Common myeloid progenitor, CD34-positive (primary cell): Measurements from ENCODE around the gene TMEM52B.

Source experiments
- CTCF ChIA-PET: fragments of 350-600 bp; sonication (Branson Sonifier 250); formaldehyde crosslinking; loops from one replicate; lab custom pipeline; 2021; ENCODE audit warnings: antibody characterized with exemption; lab: Charles Lee
- POLR2A ChIA-PET: fragments of 350-600 bp; sonication (Branson Sonifier 250); formaldehyde crosslinking; loops from one replicate; lab custom pipeline; 2021; ENCODE audit warnings: antibody characterized with exemption; lab: Charles Lee
- DNase-seq, 3 donors: peaks; one replicate each; pipeline versions ENCODE4 v3.0.0 to v3.0.0-alpha.2; 2013
- H3K27ac ChIP-seq, 2 experiments: 1 replicate in 1 of 2; 2 replicates in 1 of 2; pipeline ENCODE4 v1.7.0; 2013; ENCODE audit warnings: inconsistent platforms in 2 of 2, low read length in 2 of 2, mild to moderate bottlenecking in 2 of 2, low read depth in 1 of 2, moderate library complexity in 1 of 2; ENCODE audit not compliant: severe bottlenecking in 2 of 2, insufficient read depth in 1 of 2, poor library complexity in 1 of 2
- H3K27me3 ChIP-seq, 5 experiments: replicated peaks in 2 of 5; 1 replicate in 3 of 5; 2 replicates in 2 of 5; pipeline versions ENCODE4 v1.6.1 to v1.7.0; 2013; ENCODE audit warnings: low read length in 4 of 5, mild to moderate bottlenecking in 2 of 5, moderate library complexity in 2 of 5, inconsistent platforms in 1 of 5; ENCODE audit not compliant: insufficient read depth in 5 of 5, control insufficient read depth in 4 of 5
- H3K36me3 ChIP-seq, 4 experiments: 1 replicate in 2 of 4; 2 replicates in 2 of 4; pipeline versions ENCODE4 v1.6.1 to v1.7.0; 2013; ENCODE audit warnings: low read length in 3 of 4, control low read depth in 1 of 4, mild to moderate bottlenecking in 1 of 4; ENCODE audit not compliant: control insufficient read depth in 4 of 4, insufficient read depth in 4 of 4
- H3K4me1 ChIP-seq, 4 experiments: 1 replicate in 3 of 4; 2 replicates in 1 of 4; pipeline versions ENCODE4 v1.6.1 to v1.7.1; 2013; ENCODE audit warnings: low read length in 3 of 4, mild to moderate bottlenecking in 3 of 4, control low read depth in 1 of 4, inconsistent platforms in 1 of 4, moderate library complexity in 1 of 4; ENCODE audit not compliant: control insufficient read depth in 4 of 4, insufficient read depth in 4 of 4; ENCODE audit errors: control extremely low read depth in 1 of 4
- H3K4me3 ChIP-seq, 7 experiments: 1 replicate in 4 of 7; 2 replicates in 3 of 7; pipeline versions ENCODE4 v1.5.1 to v1.7.0; 2013; ENCODE audit warnings: mild to moderate bottlenecking in 7 of 7, low read length in 6 of 7, moderate library complexity in 6 of 7, inconsistent platforms in 2 of 7, low read depth in 2 of 7, control low read depth in 1 of 7; ENCODE audit not compliant: insufficient read depth in 4 of 7, control insufficient read depth in 1 of 7; ENCODE audit errors: extremely low read depth in 1 of 7
- H3K9me3 ChIP-seq, 5 experiments: 1 replicate in 4 of 5; 2 replicates in 1 of 5; pipeline versions ENCODE4 v1.6.1 to v1.7.1; 2013; ENCODE audit warnings: low read length in 4 of 5, mild to moderate bottlenecking in 2 of 5, inconsistent platforms in 1 of 5, low read depth in 1 of 5, moderate library complexity in 1 of 5; ENCODE audit not compliant: control insufficient read depth in 4 of 5, insufficient read depth in 2 of 5; ENCODE audit errors: control extremely low read depth in 1 of 5
- WGBS: methylation state at CpG from one replicate; pipeline ENCODE4 v1.1.5; 2013; ENCODE audit not compliant: insufficient coverage; 5-methylcytosine and 5-hydroxymethylcytosine counted together

The TMEM52B gene

GRCh38 chr12:10210225-10210624 lies 31.4 kb downstream of the TMEM52B start:
- no peaks in the 10 kb centered on the region for H3K9me3 ChIP-seq
- no peak for DNase-seq
- ChIA-PET CTCF (interaction anchor here (1.2 to 1.6 kb wide), 2 partner anchors 13 to 33 kb away, joined by 4 read pairs; no protein-coding TSS in a partner anchor), POLR2A (no interaction called here)
- H3K4me3 ChIP-seq: no peak overlapping the region
- H3K4me1 ChIP-seq: peaks cover 5 to 31% (median 15%) of the 10 kb centered on the region in 4 experiments
- no peaks in the 10 kb centered on the region for H3K36me3 ChIP-seq
- H3K27ac ChIP-seq: no peak overlapping the region
- WGBS: 93% methylated on average over 14 of the region's 15 CpGs
- H3K27me3 ChIP-seq: no peaks in the 10 kb centered on the region

- H3K9me3 ChIP-seq: no peaks in the 10 kb centered on the region
- 96% methylated on average over 18 of the region's 25 CpGs for WGBS
- POLR2A ChIA-PET: no interaction called here
- CTCF ChIA-PET: interaction anchor here (1.6 kb wide), 1 partner anchor 14 kb away, joined by 4 read pairs; no protein-coding TSS in a partner anchor
- H3K27ac ChIP-seq: no peak overlapping the region
- peak overlapping the region in 1 of 7 experiments; percentile 91 for H3K4me3 ChIP-seq
- DNase-seq: no peak
- peaks cover 5 to 35% (median 18%) of the 10 kb centered on the region in 4 experiments for H3K4me1 ChIP-seq
- no peaks in the 10 kb centered on the region for H3K36me3 ChIP-seq
- no peaks in the 10 kb centered on the region for H3K27me3 ChIP-seq
Measured at GRCh38 chr12:10211101-10211939, 32.5 kb downstream of the TMEM52B start.

- Histone ChIP-seq H3K27ac (peak overlapping the region in 1 of 2 experiments; percentile 90), H3K9me3 (no peaks in the 10 kb centered on the region), H3K4me3 (peak overlapping the region; percentile 78 to 91 (median 83)), H3K36me3 (no peaks in the 10 kb centered on the region), H3K27me3 (no peaks in the 10 kb centered on the region), H3K4me1 (peaks cover 5 to 35% (median 18%) of the 10 kb centered on the region in 4 experiments)
- CTCF ChIA-PET: no interaction called here
- POLR2A ChIA-PET: interaction anchor here (0.6 to 2.8 kb wide), 3 partner anchors 11 to 91 kb away, joined by 4 to 9 read pairs (median 4); no protein-coding TSS in a partner anchor
- peak; percentile 90 to 93 (median 91) for DNase-seq
- 48% methylated on average over 34 of the region's 40 CpGs for WGBS
Measured at GRCh38 chr12:10211940-10212738, 33.3 kb downstream of the TMEM52B start.

DNA sequence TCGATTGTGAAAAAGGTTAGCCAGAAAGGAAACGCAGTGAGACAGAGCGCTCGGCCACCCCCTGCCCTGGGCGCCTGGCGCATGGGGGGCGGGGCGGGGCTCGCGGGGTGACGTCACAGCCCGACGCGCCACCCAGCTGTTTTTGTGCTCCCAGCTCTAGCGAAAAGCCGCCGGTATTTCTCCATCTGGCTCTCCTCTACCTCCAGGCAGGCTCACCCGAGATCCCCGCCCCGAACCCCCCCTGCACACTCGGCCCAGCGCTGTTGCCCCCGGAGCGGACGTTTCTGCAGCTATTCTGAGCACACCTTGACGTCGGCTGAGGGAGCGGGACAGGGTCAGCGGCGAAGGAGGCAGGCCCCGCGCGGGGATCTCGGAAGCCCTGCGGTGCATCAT lies 33.9 kb downstream of the TMEM52B start, which contains the start of gene GABARAPL1:
Gene GABARAPL1, plus strand, starts transcription at position 139 of the 393 bp plus-strand sequence. Its CDS starts 253 bp downstream, at position 392.
- ChIA-PET POLR2A (interaction anchor here (0.6 to 2.8 kb wide), 3 partner anchors 10 to 90 kb away, joined by 4 to 9 read pairs (median 4); no protein-coding TSS in a partner anchor), CTCF (interaction anchor here (0.7 kb wide), 1 partner anchor 12 kb away, joined by 3 read pairs; no protein-coding TSS in a partner anchor)
- no peaks in the 10 kb centered on the region for H3K36me3 ChIP-seq
- peak; percentile 77 to 87 (median 82) for DNase-seq
- under 1% methylated on average over 19 of the region's 35 CpGs for WGBS
- H3K4me1 ChIP-seq: peaks cover 5 to 35% (median 18%) of the 10 kb centered on the region in 4 experiments
- no peaks in the 10 kb centered on the region for H3K27me3 ChIP-seq
- no peaks in the 10 kb centered on the region for H3K9me3 ChIP-seq
- peak within 1 kb of the TSS; percentile 78 to 91 (median 83) for H3K4me3 ChIP-seq
- H3K27ac ChIP-seq: peak within 1 kb of the TSS; percentile 68 to 90

DNA sequence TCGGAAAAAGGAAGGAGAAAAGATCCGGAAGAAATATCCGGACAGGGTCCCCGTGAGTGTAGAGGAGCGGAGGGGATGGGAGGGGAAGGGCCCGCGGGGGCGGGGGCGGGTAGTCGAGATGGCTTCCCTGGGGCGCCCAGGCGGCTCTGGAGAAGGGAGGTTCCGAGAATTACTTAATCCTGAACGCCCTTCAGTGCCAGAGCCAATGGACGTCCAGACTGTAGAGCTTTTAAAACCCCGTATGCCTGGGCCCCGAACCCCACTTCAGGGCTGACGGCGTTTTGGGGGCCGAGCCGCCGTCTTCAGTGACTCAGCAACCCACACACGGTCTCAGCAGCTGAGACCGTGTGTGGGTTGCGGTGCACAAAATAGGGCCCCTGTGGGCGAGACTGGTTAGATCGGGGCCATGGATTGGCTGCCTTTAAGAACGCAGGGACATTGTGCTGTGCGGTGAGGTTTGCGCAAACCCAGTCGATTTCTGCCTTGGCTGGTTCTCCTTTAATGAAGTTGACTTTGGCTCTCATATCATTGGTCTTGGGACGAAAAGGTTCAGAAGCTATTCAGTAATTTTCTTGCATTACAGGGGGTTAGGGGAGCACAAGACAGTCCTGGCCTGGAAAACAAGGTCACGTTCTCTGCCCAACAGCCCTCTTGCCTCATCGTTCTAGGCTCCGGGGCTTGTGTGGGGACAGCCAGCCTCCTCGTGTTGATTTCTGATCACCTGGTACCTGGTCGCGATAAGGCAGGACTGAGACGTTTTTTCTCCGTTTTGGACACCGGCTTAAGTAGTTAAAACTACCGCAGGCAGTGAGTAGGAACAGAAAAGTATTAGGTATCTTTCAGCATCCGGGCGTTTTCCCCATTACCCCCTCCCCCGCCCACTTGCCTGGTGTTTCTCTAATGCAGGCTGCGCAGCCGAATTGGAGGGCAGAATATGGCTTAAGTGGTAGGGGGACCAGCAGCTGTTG lies 34.6 kb downstream of the TMEM52B start:
- peak; percentile 92 to 98 (median 98) for DNase-seq
- ChIA-PET CTCF (interaction anchor here (0.7 to 1.5 kb wide), 2 partner anchors 11 to 12 kb away, joined by 3 to 8 read pairs; no protein-coding TSS in a partner anchor), POLR2A (interaction anchor here (0.6 to 2.8 kb wide), 3 partner anchors 10 to 62 kb away, joined by 3 to 9 read pairs (median 4); no protein-coding TSS in a partner anchor)
- Histone ChIP-seq H3K4me3 (peak overlapping the region; percentile 78 to 91 (median 83)), H3K4me1 (peaks cover 5 to 35% (median 18%) of the 10 kb centered on the region in 4 experiments), H3K36me3 (no peaks in the 10 kb centered on the region), H3K27ac (peak overlapping the region; percentile 68 to 90), H3K27me3 (no peaks in the 10 kb centered on the region), H3K9me3 (no peaks in the 10 kb centered on the region)
- WGBS: 1% methylated on average over 42 of the region's 47 CpGs
